Measurements from ENCODE around the gene ASIC2. TPM values are rescaled to one million over a fixed set of nuclear protein-coding genes. Genes with fewer than 3 reads are reported as not detected.

The ASIC2 gene
- total RNA-seq, 1 donor from 2014 or later = not detected

- no peak for DNase-seq (ENCODE audit: low read depth in 2 of 2)
These were observed 268.2 kb downstream of the ASIC2 start for GRCh38 chr17:33024688-33025486.

GRCh38 chr17:33023790-33024189 is 269.3 kb downstream of the ASIC2 start:
- DNase-seq (ENCODE audit: low read depth in 2 of 2) = no peak

GRCh38 chr17:33021731-33022408 is 271.2 kb downstream of the ASIC2 start:
- no peak for DNase-seq (ENCODE audit: low read depth in 2 of 2)

GRCh38 chr17:33019161-33019890 is 273.8 kb downstream of the ASIC2 start:
- no peak for DNase-seq (ENCODE audit: low read depth in 2 of 2)

GRCh38 chr17:33017366-33017765 is 275.7 kb downstream of the ASIC2 start:
- no peak for DNase-seq (ENCODE audit: low read depth in 2 of 2)

- no peak for DNase-seq (ENCODE audit: low read depth in 2 of 2)
These were observed 276.2 kb downstream of the ASIC2 start for GRCh38 chr17:33016920-33017319.

GRCh38 chr17:33015716-33016346 is 277.3 kb downstream of the ASIC2 start:
- DNase-seq (ENCODE audit: low read depth in 2 of 2) = no peak

GRCh38 chr17:33014751-33015150 is 278.3 kb downstream of the ASIC2 start:
- no peak for DNase-seq (ENCODE audit: low read depth in 2 of 2)

GRCh38 chr17:33013596-33014375 is 279.3 kb downstream of the ASIC2 start:
- DNase-seq (ENCODE audit: low read depth in 2 of 2) = no peak

GRCh38 chr17:33012522-33013033 is 280.5 kb downstream of the ASIC2 start:
- peak in 1 of 2 donors; percentile 40 for DNase-seq (ENCODE audit: low read depth in 2 of 2)

GRCh38 chr17:33009636-33010035 is 283.5 kb downstream of the ASIC2 start:
- DNase-seq (ENCODE audit: low read depth in 2 of 2) = no peak

GRCh38 chr17:33007186-33007585 is 285.9 kb downstream of the ASIC2 start:
- DNase-seq (ENCODE audit: low read depth in 2 of 2) = no peak

GRCh38 chr17:33002246-33002645 is 290.8 kb downstream of the ASIC2 start:
- DNase-seq (ENCODE audit: low read depth in 2 of 2) = no peak

GRCh38 chr17:32998887-32999228 is 294.2 kb downstream of the ASIC2 start:
- DNase-seq (ENCODE audit: low read depth in 2 of 2) = no peak

- DNase-seq (ENCODE audit: low read depth in 2 of 2) = peak; percentile 60 to 71
These were observed 294.8 kb downstream of the ASIC2 start for GRCh38 chr17:32998111-32998886.

GRCh38 chr17:32995416-32996045 is 297.6 kb downstream of the ASIC2 start:
- DNase-seq (ENCODE audit: low read depth in 2 of 2) = no peak

GRCh38 chr17:32993977-32994376 is 299.1 kb downstream of the ASIC2 start:
- DNase-seq (ENCODE audit: low read depth in 2 of 2) = no peak

- DNase-seq (ENCODE audit: low read depth in 2 of 2) = no peak
These were observed 300.6 kb downstream of the ASIC2 start for GRCh38 chr17:32992321-32993033.
